ENCODE data around the gene SCNN1B. TPM values are rescaled to one million over a fixed set of nuclear protein-coding genes. Genes with fewer than 3 reads are reported as not detected.

Gene SCNN1B, protein sequence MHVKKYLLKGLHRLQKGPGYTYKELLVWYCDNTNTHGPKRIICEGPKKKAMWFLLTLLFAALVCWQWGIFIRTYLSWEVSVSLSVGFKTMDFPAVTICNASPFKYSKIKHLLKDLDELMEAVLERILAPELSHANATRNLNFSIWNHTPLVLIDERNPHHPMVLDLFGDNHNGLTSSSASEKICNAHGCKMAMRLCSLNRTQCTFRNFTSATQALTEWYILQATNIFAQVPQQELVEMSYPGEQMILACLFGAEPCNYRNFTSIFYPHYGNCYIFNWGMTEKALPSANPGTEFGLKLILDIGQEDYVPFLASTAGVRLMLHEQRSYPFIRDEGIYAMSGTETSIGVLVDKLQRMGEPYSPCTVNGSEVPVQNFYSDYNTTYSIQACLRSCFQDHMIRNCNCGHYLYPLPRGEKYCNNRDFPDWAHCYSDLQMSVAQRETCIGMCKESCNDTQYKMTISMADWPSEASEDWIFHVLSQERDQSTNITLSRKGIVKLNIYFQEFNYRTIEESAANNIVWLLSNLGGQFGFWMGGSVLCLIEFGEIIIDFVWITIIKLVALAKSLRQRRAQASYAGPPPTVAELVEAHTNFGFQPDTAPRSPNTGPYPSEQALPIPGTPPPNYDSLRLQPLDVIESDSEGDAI
- 0.66 TPM for total RNA-seq

GRCh38 chr16:23302045-23302956, at the start of gene SCNN1B:
Gene SCNN1B, plus strand, starts transcription at chr16:23302302. Its CDS starts 46,298 bp downstream, at chr16:23348600.

Other genes starting within 250 kb of the SCNN1B start
- gene USP31, start 152.8 kb upstream of the SCNN1B start, total RNA-seq, result 16.4 TPM
- 0.49 TPM for gene SCNN1G, start 119.6 kb upstream of the SCNN1B start, total RNA-seq
- gene COG7, start 150.9 kb downstream of the SCNN1B start, total RNA-seq, result 41.7 TPM
- gene GGA2, start 208.2 kb downstream of the SCNN1B start, total RNA-seq, result 163 TPM

Measured in camera-type eye (tissue), 1 donor.